ENCODE results near the gene PLEKHA4. TPM values are rescaled to one million over a fixed set of nuclear protein-coding genes. Genes with fewer than 3 reads are reported as not detected.

Gene PLEKHA4
- total and polyA plus RNA-seq, 9 of the 15 experiments (the other 6 are each of a cell fraction or from before 2014, with no cell fraction given): 0.07 to 30.8 (median 11.4) TPM

GRCh38 chr19:48900477-48901406 lies 32.3 kb upstream of the PLEKHA4 start:
- TSS peak; percentile 85 for BruUV-seq (replicated peaks)
- peak; percentile 44 for ATAC-seq
- POLR2A ChIA-PET: interaction anchor here (0.6 to 9.7 kb wide), 16 partner anchors 9 to 106 kb away, joined by 3 to 205 read pairs (median 4); partner anchors contain the start of genes FTL and PPP1R15A
- Histone ChIP-seq H3K4me3 (peak overlapping the region; percentile 89), H3K4me1 (replicated peaks in 1 of 2; ENCODE audit: control insufficient read depth in 2 of 2, insufficient read depth in 2 of 2, low read length in 2 of 2) (peaks cover 27 to 65% of the 10 kb centered on the region in 2 experiments), H3K4me2 (ENCODE audit: insufficient read depth, low read length) (peak overlapping the region; percentile 89), H3K9ac (ENCODE audit: insufficient read depth in 1 of 2, low read depth in 2 of 2, low read length in 2 of 2) (peak overlapping the region; percentile 88 to 91), H3K9me1 (ENCODE audit: control insufficient read depth, insufficient read depth, low read length) (no peaks in the 10 kb centered on the region), H3K27ac (ENCODE audit: extremely low read depth, low read depth, low read length) (peak overlapping the region; percentile 77), H3K36me3 (ENCODE audit: control insufficient read depth, insufficient read depth, low read length) (peaks cover 27% of the 10 kb centered on the region), H3K9me3 (replicated peaks; ENCODE audit: control insufficient read depth, insufficient read depth, low read depth, low read length) (no peaks in the 10 kb centered on the region), H3K27me3 (ENCODE audit: control insufficient read depth in 2 of 2, insufficient read depth in 2 of 2, low read length in 2 of 2) (no peaks in the 10 kb centered on the region), H3K79me2 (ENCODE audit: control insufficient read depth, insufficient read depth, low read length) (peaks cover 46% of the 10 kb centered on the region), H2AFZ (ENCODE audit: low read depth, low read length) (peak overlapping the region; percentile 18; the same call in 1 of the 2 replicates), H4K20me1 (replicated peaks; ENCODE audit: control insufficient read depth, insufficient read depth, low read length) (peaks cover 6% of the 10 kb centered on the region)
- intact Hi-C loops (cut with micrococcal nuclease) (loop anchor here (2.0 kb wide), 2 partner anchors 28 to 66 kb away; partner anchors contain the start of gene PPP1R15A), in situ Hi-C loops (cut with MboI) (no loop called here)
- CTCF ChIA-PET (ENCODE audit: low intra/inter-chr PET ratio): interaction anchor here (0.6 kb wide), 1 partner anchor 28 kb away, joined by 4 read pairs; no protein-coding TSS in a partner anchor
- 1% methylated on average over 19 of the region's 24 CpGs for WGBS (ENCODE audit: insufficient coverage, low coverage, missing lambda C conversion rate)
- peak; percentile 95 for FAIRE-seq
- peak in 3 of 4 experiments; percentile 56 to 61 (median 61) for DNase-seq (ENCODE audit: extremely low read depth in 1 of 4, low spot score in 3 of 4)
- no peak for TF ChIP-seq ZNF282 (CRISPR knock-in tag; IDR thresholded peaks at IDR 0.05)
- TF ChIP-seq AFF1 (IDR thresholded peaks at IDR 0.05; ENCODE audit: low read depth in 1 of 2, partially characterized antibody in 2 of 2): peak in 1 of 2 experiments; percentile 96
- TF ChIP-seq HOXB6 (CRISPR knock-in tag; IDR thresholded peaks at IDR 0.05; ENCODE audit: borderline replicate concordance): no peak
- TF ChIP-seq CCNT2 (IDR thresholded peaks at IDR 0.05; ENCODE audit: borderline replicate concordance, extremely low read depth, insufficient read length, low read depth, low read length): peak; percentile 75
- no peak for TF ChIP-seq MAFG (tag; conservative IDR thresholded peaks at IDR 0.05)
- TF ChIP-seq ZBTB7A (IDR thresholded peaks at IDR 0.05; ENCODE audit: borderline replicate concordance, control insufficient read depth, low read depth, low read length): 0 out of 2 replicates have a peak, but pooled peaks have one; percentile 7
- no peak for TF ChIP-seq U2AF2 (optimal IDR thresholded peaks at IDR 0.05; ENCODE audit: low read depth, low read length)
- no peak for TF ChIP-seq PATZ1 (CRISPR knock-in tag; IDR thresholded peaks at IDR 0.05; ENCODE audit: borderline replicate concordance)
- no peak for TF ChIP-seq HNRNPH1 (optimal IDR thresholded peaks at IDR 0.05; ENCODE audit: low read depth, low read length)
- TF ChIP-seq NFXL1 (CRISPR knock-in tag; IDR thresholded peaks at IDR 0.05): no peak
- no peak for TF ChIP-seq CBFA2T2 (conservative IDR thresholded peaks at IDR 0.05)
- peak; percentile 38 for TF ChIP-seq SMAD1 (IDR thresholded peaks at IDR 0.05; ENCODE audit: low read depth, low read length, partially characterized antibody)
- peak; percentile 17 for TF ChIP-seq RBBP5 (IDR thresholded peaks at IDR 0.05; ENCODE audit: borderline replicate concordance, insufficient read depth, low read length, poor library complexity, severe bottlenecking)
